NCI-H524 treated with DMSO at 0.1 percent for 48 hours (cell line): ENCODE measurements around the gene NEK10.

Experiments used
- DNase-seq: peaks from one replicate; lab custom pipeline; 2025; lab: John Stamatoyannopoulos, UW

NEK10 gene

DNA sequence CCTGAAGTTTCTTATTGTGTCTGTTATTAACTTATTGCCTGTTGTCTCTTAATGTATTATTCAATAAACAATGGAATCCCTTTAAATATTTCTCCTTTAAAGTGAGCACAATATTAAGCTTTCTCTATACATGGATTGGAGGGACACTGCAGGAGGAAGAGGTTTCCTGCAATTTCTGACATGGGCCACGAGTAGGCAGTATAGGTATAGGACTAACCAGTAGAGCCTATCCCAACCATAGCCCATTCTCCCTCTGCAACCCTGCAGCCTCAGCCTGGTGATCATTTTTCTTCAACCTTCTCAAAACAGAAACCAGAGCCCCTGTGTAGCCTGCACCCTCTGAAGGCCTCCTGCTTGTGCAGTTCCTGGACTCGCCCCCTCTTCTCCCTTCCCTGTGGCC lies 124.8 kb downstream of the NEK10 start:
- DNase-seq: no peak

GRCh38 chr3:27239951-27240350 lies 129.2 kb downstream of the NEK10 start:
- DNase-seq: no peak

GRCh38 chr3:27228805-27229204 lies 140.4 kb downstream of the NEK10 start:
- DNase-seq: no peak

- no peak for DNase-seq
These were observed 145.0 kb downstream of the NEK10 start for GRCh38 chr3:27224197-27224596.

GRCh38 chr3:27221264-27221932 lies 147.8 kb downstream of the NEK10 start:
- no peak for DNase-seq

DNA sequence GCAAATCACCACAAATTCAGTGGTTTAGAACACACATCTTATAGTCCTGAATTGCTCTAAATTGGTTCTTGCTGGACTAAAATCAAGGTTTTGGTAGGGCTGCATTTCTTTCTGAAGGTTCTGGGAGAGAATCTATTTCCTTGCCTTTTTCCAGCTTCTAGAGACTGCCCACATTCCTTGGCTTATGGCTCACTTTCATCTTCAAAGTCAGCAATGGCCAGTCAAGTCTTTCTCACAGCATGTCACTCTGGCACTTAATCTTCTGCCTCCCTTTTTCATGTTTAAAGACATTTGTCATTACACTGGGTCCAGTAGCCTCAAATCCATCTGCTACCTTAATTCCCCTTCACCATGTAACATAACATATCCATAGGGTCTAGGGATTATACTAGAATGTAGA lies 149.0 kb downstream of the NEK10 start:
- DNase-seq: no peak

DNA sequence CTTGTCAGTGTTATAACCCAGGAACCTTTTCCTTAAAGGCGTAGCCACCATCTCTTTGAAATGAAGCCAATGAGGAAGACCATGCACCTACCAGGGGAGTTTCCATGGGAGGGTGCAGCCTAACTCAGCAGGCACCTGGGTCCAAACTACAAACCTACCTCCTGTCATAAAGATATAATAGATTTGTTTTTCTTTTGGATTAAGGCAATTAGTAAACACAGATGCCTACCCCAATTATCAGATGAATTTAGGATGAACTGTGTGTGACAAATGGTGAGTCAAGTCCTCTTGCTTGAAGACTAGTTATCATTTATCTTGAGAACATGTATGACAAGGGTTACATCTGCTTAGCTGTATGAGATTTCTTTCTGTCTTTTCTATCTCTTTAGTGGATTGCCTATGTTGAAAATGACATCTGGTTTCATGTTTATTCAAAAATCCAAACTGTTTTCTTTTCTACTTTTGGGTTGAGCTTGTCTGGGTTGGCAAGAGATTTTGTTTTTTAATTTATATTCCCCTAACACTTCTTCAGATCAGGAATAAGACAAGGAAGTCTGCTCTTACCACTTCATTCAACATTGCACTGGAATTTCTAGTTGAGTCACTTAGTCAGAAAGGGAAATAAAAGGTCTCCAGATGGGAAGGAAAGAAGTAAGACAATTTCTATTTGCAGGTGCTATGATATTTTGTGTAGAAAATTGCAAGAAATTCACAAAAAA lies 149.9 kb downstream of the NEK10 start:
- no peak for DNase-seq

GRCh38 chr3:27216955-27217552 lies 152.1 kb downstream of the NEK10 start:
- no peak for DNase-seq

- no peak for DNase-seq
These were observed 152.8 kb downstream of the NEK10 start for GRCh38 chr3:27216295-27216855.

DNA sequence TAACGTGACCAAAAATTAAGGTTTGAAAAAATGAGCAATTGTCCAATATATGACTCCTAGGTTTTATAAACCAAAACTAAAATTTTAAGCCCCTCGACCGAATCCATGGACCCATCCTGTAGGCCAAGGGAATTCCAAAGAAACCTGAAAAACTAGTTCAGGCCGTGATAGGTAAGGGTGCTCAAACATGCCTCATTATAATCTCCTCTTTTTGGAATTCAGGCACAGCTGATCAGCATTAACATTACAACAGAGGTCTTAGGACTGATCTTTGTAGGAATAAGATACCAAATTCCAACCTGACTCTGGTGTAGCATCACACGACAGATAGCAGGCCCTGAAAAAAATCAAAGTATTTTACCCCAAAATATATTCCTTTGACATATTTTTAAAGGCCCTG lies 155.7 kb downstream of the NEK10 start:
- no peak for DNase-seq

DNA sequence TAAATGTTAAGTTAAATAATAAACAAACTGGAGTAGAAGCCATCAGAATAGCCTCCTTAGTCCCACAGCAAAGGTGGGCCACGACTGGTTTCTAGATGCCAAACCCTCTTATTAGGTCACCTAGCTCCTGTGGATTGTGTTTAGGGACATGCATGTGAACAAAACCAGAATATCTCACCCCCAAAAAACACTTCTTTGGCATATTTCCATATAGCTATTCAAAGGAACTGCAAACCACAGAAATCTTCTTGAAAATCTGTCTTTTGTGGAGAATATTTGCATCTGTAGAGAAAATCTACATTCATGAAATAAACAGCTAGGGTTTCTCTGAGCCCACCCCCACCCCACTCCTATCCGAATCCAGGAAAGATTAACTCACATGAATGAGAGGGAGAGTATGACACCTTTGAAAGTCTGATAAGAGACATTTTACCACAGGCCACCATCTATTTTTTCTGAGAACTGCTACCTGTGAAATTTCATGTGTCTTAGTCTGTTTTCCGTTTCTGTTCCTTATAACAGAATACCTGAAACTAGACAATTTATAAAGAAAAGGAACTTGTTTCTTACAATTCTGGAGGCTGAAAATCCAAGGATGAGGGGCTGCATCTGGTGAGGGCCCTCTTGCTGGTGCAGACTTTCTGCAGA lies 159.4 kb downstream of the NEK10 start:
- DNase-seq: no peak

GRCh38 chr3:27208961-27209616 lies 160.1 kb downstream of the NEK10 start:
- DNase-seq: no peak

- no peak for DNase-seq
These were observed 166.2 kb downstream of the NEK10 start for GRCh38 chr3:27202959-27203358.

GRCh38 chr3:27201492-27201891 lies 167.7 kb downstream of the NEK10 start:
- no peak for DNase-seq

DNA sequence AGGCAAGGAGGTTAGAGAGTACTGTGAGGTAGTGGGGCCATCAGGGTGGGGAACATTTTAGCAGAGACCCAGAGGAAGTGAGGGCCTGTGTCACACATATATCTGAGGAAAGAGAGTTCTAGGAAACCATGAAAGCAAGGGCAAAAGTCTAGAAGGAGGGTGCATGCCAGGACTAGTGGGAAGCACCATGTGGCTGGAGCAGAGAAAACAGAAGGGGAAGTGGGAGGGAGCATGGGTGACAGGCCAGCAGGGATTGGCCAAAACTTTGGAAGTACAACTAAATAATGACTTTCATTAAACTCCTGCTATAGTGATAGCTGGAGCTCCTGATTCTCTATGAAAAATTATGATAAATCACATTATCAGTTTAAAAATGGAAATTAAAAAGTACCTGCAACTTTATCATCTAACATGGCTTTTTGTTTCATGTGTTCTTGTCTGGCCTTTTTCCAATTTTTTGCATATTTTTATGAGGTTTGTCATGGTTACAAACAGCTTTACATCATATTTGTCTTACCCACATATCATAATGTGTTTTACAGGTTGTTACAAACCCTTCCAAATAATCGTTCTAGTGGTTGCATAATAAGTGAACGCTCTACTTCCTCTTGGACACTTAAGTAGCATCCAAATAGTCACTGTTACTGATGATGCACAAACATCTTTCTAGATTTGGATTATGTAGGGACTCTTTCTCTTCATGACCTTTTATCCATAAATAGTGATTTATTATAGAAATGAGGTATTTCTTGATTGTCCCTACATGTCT lies 168.3 kb downstream of the NEK10 start:
- DNase-seq: no peak

GRCh38 chr3:27194861-27195483 lies 174.2 kb downstream of the NEK10 start:
- no peak for DNase-seq

DNA sequence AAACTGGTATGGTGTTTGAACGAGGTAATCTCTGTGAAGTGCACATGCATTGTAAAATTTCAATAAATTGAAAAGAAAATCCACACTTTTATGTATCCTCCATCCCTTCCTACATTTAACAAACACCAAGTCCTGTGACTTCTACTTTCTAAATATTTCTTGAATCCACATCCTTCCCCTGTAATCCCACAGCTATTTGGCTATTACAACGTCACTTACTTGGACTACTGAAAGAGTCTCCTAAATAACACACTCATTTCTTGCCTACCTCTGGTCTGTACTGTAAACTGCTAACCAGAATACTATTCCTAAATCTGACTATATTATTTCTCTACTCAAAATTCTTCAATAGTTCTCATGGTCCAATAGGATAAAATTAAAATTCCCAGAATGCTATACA lies 176.1 kb downstream of the NEK10 start:
- DNase-seq: no peak

DNA sequence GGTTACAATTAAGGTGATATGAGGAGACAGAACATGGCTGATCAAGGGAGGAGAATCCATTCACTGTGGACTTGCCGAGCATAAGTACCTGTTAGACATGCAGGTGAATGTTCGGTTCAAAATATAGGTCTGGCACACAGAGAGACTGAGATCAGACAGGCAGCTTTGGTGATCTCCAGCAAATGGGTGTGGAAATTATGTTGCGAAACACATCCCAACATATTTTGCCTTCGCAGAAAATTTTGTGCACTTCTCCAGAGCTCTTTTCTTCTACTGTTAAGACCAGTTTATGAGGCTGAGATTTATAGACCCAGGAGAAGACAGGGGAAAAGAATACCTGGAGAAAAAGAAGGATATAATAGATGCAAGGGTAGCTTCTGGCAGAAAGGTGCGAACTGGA lies 183.2 kb downstream of the NEK10 start:
- DNase-seq: no peak

GRCh38 chr3:27185231-27185989 lies 183.8 kb downstream of the NEK10 start:
- no peak for DNase-seq

DNA sequence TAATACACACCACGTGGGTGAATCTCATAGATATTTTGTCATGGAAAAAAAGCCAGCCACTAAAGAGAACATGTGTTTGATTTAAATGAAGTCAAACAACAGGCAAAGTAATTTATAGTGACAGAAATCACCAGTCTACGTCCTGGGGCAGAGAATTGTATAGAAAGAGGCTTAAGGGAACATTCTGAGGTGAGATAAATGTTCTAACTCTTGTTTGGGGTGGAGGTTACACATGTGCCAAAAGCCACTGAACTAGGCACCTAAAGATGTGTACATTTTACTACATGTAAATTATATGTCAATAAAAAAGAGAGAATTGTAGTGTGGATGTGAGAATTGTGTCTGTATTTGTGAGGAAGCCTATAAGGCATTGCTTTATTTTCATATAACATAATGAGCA lies 184.9 kb downstream of the NEK10 start:
- DNase-seq: no peak
